SK-N-SH (cell line): ENCODE measurements around the gene SLC16A11.

ENCODE experiments used
- ELF1 ChIP-seq: IDR thresholded peaks from 2 replicates; pipeline ENCODE4 v1.4.0; 2012
- EP300 ChIP-seq, 2 experiments: IDR thresholded peaks; 2 replicates each; pipeline versions ENCODE4 v1.4.0 to v1.6.1; 2012; ENCODE audit warnings: borderline replicate concordance in 1 of 2, low read depth in 1 of 2, low read length in 1 of 2
- GABPA ChIP-seq: IDR thresholded peaks from 2 replicates; pipeline ENCODE4 v1.4.0; 2012; ENCODE audit warnings: low read depth, mild to moderate bottlenecking
- MXI1 ChIP-seq: IDR thresholded peaks from 2 replicates; pipeline ENCODE4 v1.6.1; 2012; ENCODE audit warnings: mild to moderate bottlenecking, low read depth, low read length, improper control_type of control experiment
- NRF1 ChIP-seq: IDR thresholded peaks from 2 replicates; pipeline ENCODE4 v1.6.1; 2012; ENCODE audit warnings: low read depth, mild to moderate bottlenecking, low read length
- POLR2AphosphoS5 ChIP-seq: IDR thresholded peaks from 2 replicates; pipeline ENCODE4 v1.6.1; 2012; ENCODE audit warnings: low read depth, low read length
- RCOR1 ChIP-seq: fragments of 150-350 bp; IDR thresholded peaks from 2 replicates; pipeline ENCODE4 v1.6.1; 2017; ENCODE audit warnings: antibody characterized with exemption, low read length
- RFX5 ChIP-seq: IDR thresholded peaks from 2 replicates; pipeline ENCODE4 v1.6.1; 2012; ENCODE audit warnings: mild to moderate bottlenecking, improper control_type of control experiment, low read length
- TAF1 ChIP-seq: IDR thresholded peaks from 2 replicates; pipeline ENCODE4 v1.6.1; 2012; ENCODE audit warnings: low read depth, mild to moderate bottlenecking, low read length, moderate library complexity, borderline replicate concordance
- TCF12 ChIP-seq: IDR thresholded peaks from 2 replicates; pipeline ENCODE4 v1.4.0; 2012
- TF ChIP-seq, protein P1 (sequence below): fragments of 200-600 bp; sonication (generic); IDR thresholded peaks from 2 replicates; pipeline ENCODE4 v1.6.1; 2017; ENCODE audit warnings: antibody characterized with exemption, mild to moderate bottlenecking, moderate library complexity
- TF ChIP-seq, protein P2 (sequence below): IDR thresholded peaks from 2 replicates; pipeline ENCODE4 v1.6.1; 2012; ENCODE audit warnings: mild to moderate bottlenecking, low read depth, low read length, moderate library complexity
- TF ChIP-seq, protein P3 (sequence below): fragments of 150-350 bp; IDR thresholded peaks from 2 replicates; pipeline ENCODE4 v1.6.1; 2017; ENCODE audit warnings: antibody characterized with exemption, low read length, low read depth, borderline replicate concordance
- TF ChIP-seq, protein P4 (sequence below): IDR thresholded peaks from 2 replicates; pipeline ENCODE4; 2012

DNA sequence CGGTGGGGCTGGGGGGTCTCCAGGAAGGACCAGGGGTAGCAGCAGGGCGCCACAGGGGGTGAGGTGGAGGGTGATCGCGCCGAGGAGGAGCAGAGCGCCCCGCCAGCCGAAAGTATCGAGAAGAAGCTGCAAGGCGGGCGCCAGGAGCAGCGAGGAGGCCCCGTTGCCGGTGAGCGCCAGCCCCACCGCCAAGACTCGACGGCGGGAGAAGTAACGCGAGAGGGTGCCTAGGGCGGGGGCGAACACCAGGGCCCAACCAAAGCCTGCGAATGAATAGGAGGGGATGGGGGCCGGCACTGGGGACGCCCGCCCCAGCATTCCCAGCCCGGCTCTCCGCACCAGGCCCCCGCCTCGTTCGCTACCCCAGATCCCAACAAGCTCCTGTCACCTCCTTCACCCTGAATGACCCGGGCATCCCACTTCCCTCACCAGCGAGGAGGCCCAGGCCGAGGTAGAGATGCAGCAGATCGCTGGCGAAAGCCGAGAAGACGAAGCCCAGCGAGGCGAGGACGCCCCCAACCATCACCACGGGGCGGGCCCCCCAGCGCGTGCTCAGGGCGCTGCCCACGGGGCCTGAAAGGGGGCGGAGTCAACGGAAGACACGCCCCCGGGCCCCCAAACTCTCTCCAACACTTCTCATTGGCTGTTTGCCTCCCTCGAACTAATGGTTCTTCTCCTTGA is 1.3 kb downstream of the SLC16A11 start:
- TF ChIP-seq, protein P1, sequence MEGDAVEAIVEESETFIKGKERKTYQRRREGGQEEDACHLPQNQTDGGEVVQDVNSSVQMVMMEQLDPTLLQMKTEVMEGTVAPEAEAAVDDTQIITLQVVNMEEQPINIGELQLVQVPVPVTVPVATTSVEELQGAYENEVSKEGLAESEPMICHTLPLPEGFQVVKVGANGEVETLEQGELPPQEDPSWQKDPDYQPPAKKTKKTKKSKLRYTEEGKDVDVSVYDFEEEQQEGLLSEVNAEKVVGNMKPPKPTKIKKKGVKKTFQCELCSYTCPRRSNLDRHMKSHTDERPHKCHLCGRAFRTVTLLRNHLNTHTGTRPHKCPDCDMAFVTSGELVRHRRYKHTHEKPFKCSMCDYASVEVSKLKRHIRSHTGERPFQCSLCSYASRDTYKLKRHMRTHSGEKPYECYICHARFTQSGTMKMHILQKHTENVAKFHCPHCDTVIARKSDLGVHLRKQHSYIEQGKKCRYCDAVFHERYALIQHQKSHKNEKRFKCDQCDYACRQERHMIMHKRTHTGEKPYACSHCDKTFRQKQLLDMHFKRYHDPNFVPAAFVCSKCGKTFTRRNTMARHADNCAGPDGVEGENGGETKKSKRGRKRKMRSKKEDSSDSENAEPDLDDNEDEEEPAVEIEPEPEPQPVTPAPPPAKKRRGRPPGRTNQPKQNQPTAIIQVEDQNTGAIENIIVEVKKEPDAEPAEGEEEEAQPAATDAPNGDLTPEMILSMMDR = no peak
- TF ChIP-seq MXI1 (no peak), RFX5 (no peak), RCOR1 (no peak), EP300 (IDR thresholded peaks at IDR 0.05; ENCODE audit: borderline replicate concordance in 1 of 2, low read depth in 1 of 2, low read length in 1 of 2) (no peak), POLR2AphosphoS5 (no peak), NRF1 (no peak), TAF1 (no peak), ELF1 (no peak), TCF12 (no peak), GABPA (no peak)
- TF ChIP-seq, protein P2, sequence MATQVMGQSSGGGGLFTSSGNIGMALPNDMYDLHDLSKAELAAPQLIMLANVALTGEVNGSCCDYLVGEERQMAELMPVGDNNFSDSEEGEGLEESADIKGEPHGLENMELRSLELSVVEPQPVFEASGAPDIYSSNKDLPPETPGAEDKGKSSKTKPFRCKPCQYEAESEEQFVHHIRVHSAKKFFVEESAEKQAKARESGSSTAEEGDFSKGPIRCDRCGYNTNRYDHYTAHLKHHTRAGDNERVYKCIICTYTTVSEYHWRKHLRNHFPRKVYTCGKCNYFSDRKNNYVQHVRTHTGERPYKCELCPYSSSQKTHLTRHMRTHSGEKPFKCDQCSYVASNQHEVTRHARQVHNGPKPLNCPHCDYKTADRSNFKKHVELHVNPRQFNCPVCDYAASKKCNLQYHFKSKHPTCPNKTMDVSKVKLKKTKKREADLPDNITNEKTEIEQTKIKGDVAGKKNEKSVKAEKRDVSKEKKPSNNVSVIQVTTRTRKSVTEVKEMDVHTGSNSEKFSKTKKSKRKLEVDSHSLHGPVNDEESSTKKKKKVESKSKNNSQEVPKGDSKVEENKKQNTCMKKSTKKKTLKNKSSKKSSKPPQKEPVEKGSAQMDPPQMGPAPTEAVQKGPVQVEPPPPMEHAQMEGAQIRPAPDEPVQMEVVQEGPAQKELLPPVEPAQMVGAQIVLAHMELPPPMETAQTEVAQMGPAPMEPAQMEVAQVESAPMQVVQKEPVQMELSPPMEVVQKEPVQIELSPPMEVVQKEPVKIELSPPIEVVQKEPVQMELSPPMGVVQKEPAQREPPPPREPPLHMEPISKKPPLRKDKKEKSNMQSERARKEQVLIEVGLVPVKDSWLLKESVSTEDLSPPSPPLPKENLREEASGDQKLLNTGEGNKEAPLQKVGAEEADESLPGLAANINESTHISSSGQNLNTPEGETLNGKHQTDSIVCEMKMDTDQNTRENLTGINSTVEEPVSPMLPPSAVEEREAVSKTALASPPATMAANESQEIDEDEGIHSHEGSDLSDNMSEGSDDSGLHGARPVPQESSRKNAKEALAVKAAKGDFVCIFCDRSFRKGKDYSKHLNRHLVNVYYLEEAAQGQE = no peak
- TF ChIP-seq, protein P3, sequence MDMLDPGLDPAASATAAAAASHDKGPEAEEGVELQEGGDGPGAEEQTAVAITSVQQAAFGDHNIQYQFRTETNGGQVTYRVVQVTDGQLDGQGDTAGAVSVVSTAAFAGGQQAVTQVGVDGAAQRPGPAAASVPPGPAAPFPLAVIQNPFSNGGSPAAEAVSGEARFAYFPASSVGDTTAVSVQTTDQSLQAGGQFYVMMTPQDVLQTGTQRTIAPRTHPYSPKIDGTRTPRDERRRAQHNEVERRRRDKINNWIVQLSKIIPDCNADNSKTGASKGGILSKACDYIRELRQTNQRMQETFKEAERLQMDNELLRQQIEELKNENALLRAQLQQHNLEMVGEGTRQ = no peak
- TF ChIP-seq, protein P4, sequence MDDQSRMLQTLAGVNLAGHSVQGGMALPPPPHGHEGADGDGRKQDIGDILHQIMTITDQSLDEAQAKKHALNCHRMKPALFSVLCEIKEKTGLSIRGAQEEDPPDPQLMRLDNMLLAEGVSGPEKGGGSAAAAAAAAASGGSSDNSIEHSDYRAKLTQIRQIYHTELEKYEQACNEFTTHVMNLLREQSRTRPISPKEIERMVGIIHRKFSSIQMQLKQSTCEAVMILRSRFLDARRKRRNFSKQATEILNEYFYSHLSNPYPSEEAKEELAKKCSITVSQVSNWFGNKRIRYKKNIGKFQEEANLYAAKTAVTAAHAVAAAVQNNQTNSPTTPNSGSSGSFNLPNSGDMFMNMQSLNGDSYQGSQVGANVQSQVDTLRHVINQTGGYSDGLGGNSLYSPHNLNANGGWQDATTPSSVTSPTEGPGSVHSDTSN = no peak
